ENCODE measurements around the gene CTXN1.
"Not testable (repeated sequence)": the region's sequence is repeated elsewhere in the genome, so short reads cannot be mapped to it uniquely, and the experiment has no call there.

The CTXN1 gene

GRCh38 chr19:7932276-7932929 lies 6.5 kb upstream of the CTXN1 start:
- H3K9me3 Mint-ChIP-seq: no peaks in the 10 kb centered on the region
- peaks cover 1% of the 10 kb centered on the region for H3K36me3 Mint-ChIP-seq
- H3K4me3 Mint-ChIP-seq: no peak overlapping the region
- peaks cover 10% of the 10 kb centered on the region for H3K4me1 Mint-ChIP-seq
- H3K27me3 Mint-ChIP-seq: no peaks in the 10 kb centered on the region
- H3K27ac Mint-ChIP-seq: no peak overlapping the region

GRCh38 chr19:7931221-7932061 lies 5.5 kb upstream of the CTXN1 start:
- Mint-ChIP-seq H3K27ac (no peak overlapping the region), H3K36me3 (peaks cover 1% of the 10 kb centered on the region), H3K9me3 (no peaks in the 10 kb centered on the region), H3K4me3 (no peak overlapping the region), H3K4me1 (peaks cover 13% of the 10 kb centered on the region), H3K27me3 (no peaks in the 10 kb centered on the region)

GRCh38 chr19:7930765-7931164 lies 4.8 kb upstream of the CTXN1 start:
- Mint-ChIP-seq H3K4me1 (peaks cover 14% of the 10 kb centered on the region), H3K36me3 (peaks cover 1% of the 10 kb centered on the region), H3K4me3 (no peak overlapping the region), H3K9me3 (no peaks in the 10 kb centered on the region), H3K27ac (no peak overlapping the region), H3K27me3 (no peaks in the 10 kb centered on the region)

- H3K27me3 Mint-ChIP-seq, H3K27ac Mint-ChIP-seq, H3K9me3 Mint-ChIP-seq, H3K4me3 Mint-ChIP-seq, H3K36me3 Mint-ChIP-seq: not testable (repeated sequence)
- H3K4me1 Mint-ChIP-seq: peaks cover 17% of the 10 kb centered on the region
Measured at GRCh38 chr19:7930030-7930429, 4.1 kb upstream of the CTXN1 start.

- Mint-ChIP-seq H3K4me3 (peak overlapping the region; percentile 11), H3K27ac (no peak overlapping the region), H3K4me1 (peaks cover 18% of the 10 kb centered on the region), H3K27me3 (no peaks in the 10 kb centered on the region), H3K9me3 (no peaks in the 10 kb centered on the region), H3K36me3 (no peaks in the 10 kb centered on the region)
Measured at GRCh38 chr19:7928741-7929701, 3.1 kb upstream of the CTXN1 start.

- Mint-ChIP-seq H3K27ac (peak overlapping the region; percentile 9), H3K4me3 (no peak overlapping the region), H3K4me1 (peaks cover 18% of the 10 kb centered on the region), H3K9me3 (no peaks in the 10 kb centered on the region), H3K36me3 (no peaks in the 10 kb centered on the region), H3K27me3 (no peaks in the 10 kb centered on the region)
Measured at GRCh38 chr19:7928334-7928706, 2.4 kb upstream of the CTXN1 start.

GRCh38 chr19:7927605-7928333 lies 1.8 kb upstream of the CTXN1 start:
- H3K36me3 Mint-ChIP-seq: no peaks in the 10 kb centered on the region
- H3K4me3 Mint-ChIP-seq: no peak overlapping the region
- no peaks in the 10 kb centered on the region for H3K9me3 Mint-ChIP-seq
- peaks cover 18% of the 10 kb centered on the region for H3K4me1 Mint-ChIP-seq
- peak overlapping the region; percentile 35 for H3K27ac Mint-ChIP-seq
- no peaks in the 10 kb centered on the region for H3K27me3 Mint-ChIP-seq

- Mint-ChIP-seq H3K36me3 (no peaks in the 10 kb centered on the region), H3K9me3 (no peaks in the 10 kb centered on the region), H3K27ac (peak overlapping the region; percentile 85), H3K4me3 (peak overlapping the region; percentile 63), H3K4me1 (peaks cover 21% of the 10 kb centered on the region), H3K27me3 (no peaks in the 10 kb centered on the region)
Measured at GRCh38 chr19:7926727-7927604, 1.0 kb upstream of the CTXN1 start.

- no peaks in the 10 kb centered on the region for H3K9me3 Mint-ChIP-seq
- peak overlapping the region; percentile 74 for H3K4me3 Mint-ChIP-seq
- H3K36me3 Mint-ChIP-seq: no peaks in the 10 kb centered on the region
- no peak overlapping the region for H3K27ac Mint-ChIP-seq
- H3K4me1 Mint-ChIP-seq: peaks cover 31% of the 10 kb centered on the region
- H3K27me3 Mint-ChIP-seq: no peaks in the 10 kb centered on the region
Measured at GRCh38 chr19:7925171-7925851, 624 bp downstream of the CTXN1 start.

GRCh38 chr19:7924651-7925170 lies 1.2 kb downstream of the CTXN1 start:
- H3K4me1 Mint-ChIP-seq: peaks cover 36% of the 10 kb centered on the region
- H3K27me3 Mint-ChIP-seq: peaks cover 2% of the 10 kb centered on the region
- H3K4me3 Mint-ChIP-seq: no peak overlapping the region
- no peaks in the 10 kb centered on the region for H3K9me3 Mint-ChIP-seq
- H3K27ac Mint-ChIP-seq: no peak overlapping the region
- no peaks in the 10 kb centered on the region for H3K36me3 Mint-ChIP-seq

GRCh38 chr19:7924241-7924640 lies 1.7 kb downstream of the CTXN1 start:
- H3K36me3 Mint-ChIP-seq: no peaks in the 10 kb centered on the region
- H3K27ac Mint-ChIP-seq: no peak overlapping the region
- H3K27me3 Mint-ChIP-seq: peaks cover 3% of the 10 kb centered on the region
- peaks cover 39% of the 10 kb centered on the region for H3K4me1 Mint-ChIP-seq
- peak overlapping the region; percentile 45 for H3K4me3 Mint-ChIP-seq
- H3K9me3 Mint-ChIP-seq: no peaks in the 10 kb centered on the region

- H3K9me3 Mint-ChIP-seq: no peaks in the 10 kb centered on the region
- H3K4me3 Mint-ChIP-seq: no peak overlapping the region
- peaks cover 33% of the 10 kb centered on the region for H3K4me1 Mint-ChIP-seq
- H3K27me3 Mint-ChIP-seq: peaks cover 4% of the 10 kb centered on the region
- no peak overlapping the region for H3K27ac Mint-ChIP-seq
- no peaks in the 10 kb centered on the region for H3K36me3 Mint-ChIP-seq
Measured at GRCh38 chr19:7923295-7924191, 2.4 kb downstream of the CTXN1 start.

- H3K27ac Mint-ChIP-seq: no peak overlapping the region
- H3K9me3 Mint-ChIP-seq: no peaks in the 10 kb centered on the region
- peaks cover 8% of the 10 kb centered on the region for H3K27me3 Mint-ChIP-seq
- H3K4me3 Mint-ChIP-seq: no peak overlapping the region
- no peaks in the 10 kb centered on the region for H3K36me3 Mint-ChIP-seq
- H3K4me1 Mint-ChIP-seq: peaks cover 35% of the 10 kb centered on the region
Measured at GRCh38 chr19:7922836-7923195, 3.1 kb downstream of the CTXN1 start.

Measured in activated naive CD4-positive, alpha-beta T cell treated with anti-CD3 and anti-CD28 coated beads, Interleukin-2, amount 50 U/mL, for 24 hours (primary cell).